Pancreas (tissue), 10 donors: ENCODE results near the gene FHIT. TPM values are rescaled to one million over a fixed set of nuclear protein-coding genes. Genes with fewer than 3 reads are reported as not detected.

ENCODE experiments used
- ATAC-seq, 4 donors: fragments of 200-7000 bp; cut with Tn5 transposase; one replicate each; pipeline versions ENCODE4 v1.8.0 to v1.9.1; 2020; ENCODE audit warnings: mild to moderate bottlenecking in 4 of 4, moderate library complexity in 4 of 4
- DNase-seq, 6 donors: peaks; one replicate each; pipeline ENCODE4 v3.0.0-alpha.2; 2020
- FAIRE-seq: peaks from 2 replicates; lab custom pipeline; 2012; peaks lifted over from hg19 to GRCh38; lab: Jason Lieb, UNC
- H3K27ac ChIP-seq, 4 donors: fragments of 200-600 bp; sonication (generic); 1 replicate in 3 of 4; 2 replicates in 1 of 4; pipeline versions ENCODE4 v1.5.0 to v1.8.0; 2020
- H3K27me3 ChIP-seq, 4 donors: fragments of 200-600 bp; one replicate each; pipeline ENCODE4 v1.8.0; 2021
- H3K36me3 ChIP-seq, 3 donors: fragments of 200-600 bp; sonication (generic) in 1 of 3; one replicate each; pipeline versions ENCODE4 v1.5.0 to v1.8.0; 2020 to 2021
- H3K4me1 ChIP-seq, 3 donors: fragments of 200-600 bp; one replicate each; pipeline ENCODE4 v1.8.0; 2021
- H3K4me3 ChIP-seq, 4 donors: fragments of 200-600 bp; sonication (generic) in 2 of 4; one replicate each; pipeline versions ENCODE4 v1.5.0 to v1.8.0; 2020 to 2021
- H3K9me3 ChIP-seq, 4 donors: fragments of 200-600 bp; one replicate each; pipeline ENCODE4 v1.8.0; 2021
- WGBS, 2 donors: extraction: QIAGEN DNeasy Blood & Tissue Kit; methylation state at CpG; one replicate each; pipeline ENCODE4 v1.1.7; 2013; 5-methylcytosine and 5-hydroxymethylcytosine counted together
- intact Hi-C, 3 donors: fragments of 100-400 bp; cut with DNase I; formaldehyde crosslinking; loops; one replicate each; pipeline versions ENCODE4 v1.11.1 to v1.14.2; 2022
- polyA plus RNA-seq, 2 donors: library from polyadenylated mRNA; stranded (reverse); fragments of 200-250 nt; gene quantifications; one replicate each; pipeline ENCODE4 v1.2.3, GENCODE V29; 2013
- total RNA-seq, 6 donors: library from RNA; stranded (reverse); fragmentation: NEBNext Ultra II Directional in 4 of 6; extraction: Animal tissue kit (Norgen Biotek cat#: 25700) in 4 of 6; gene quantifications; one replicate each; pipeline versions ENCODE4 v1.2.1 to v1.2.4, GENCODE V29; 2021 to 2023
- TF ChIP-seq, protein P1 (sequence below), 4 donors: fragments of 200-600 bp; sonication (generic) in 3 of 4; IDR thresholded peaks; one replicate each; pipeline versions ENCODE4 v1.5.0 to v1.8.0; 2021; ENCODE audit warnings: antibody characterized with exemption in 4 of 4
- donor health status: healthy with polysubstance abuse.
- donor health status: DM: no; HTN: no; CAD: no; lungs with moderate emphysema.
- donor health status: DM: no; HTN: no; CAD: no.
- donor health status: control.
- donor health status: control.
- donor health status: Bipolar disorder and iron deficiency.
- donor health status: DM: yes; HTN: yes; CAD: no.
- donor health status: DM: no; HTN: no; CAD: no.
- donor health status: DM: no; HTN: no; CAD: no.
- donor health status: DM: yes; HTN: yes; CAD: no.

FHIT gene
- total and polyA plus RNA-seq, 8 donors, result 4.8 to 15.7 (median 8.0) TPM

DNA sequence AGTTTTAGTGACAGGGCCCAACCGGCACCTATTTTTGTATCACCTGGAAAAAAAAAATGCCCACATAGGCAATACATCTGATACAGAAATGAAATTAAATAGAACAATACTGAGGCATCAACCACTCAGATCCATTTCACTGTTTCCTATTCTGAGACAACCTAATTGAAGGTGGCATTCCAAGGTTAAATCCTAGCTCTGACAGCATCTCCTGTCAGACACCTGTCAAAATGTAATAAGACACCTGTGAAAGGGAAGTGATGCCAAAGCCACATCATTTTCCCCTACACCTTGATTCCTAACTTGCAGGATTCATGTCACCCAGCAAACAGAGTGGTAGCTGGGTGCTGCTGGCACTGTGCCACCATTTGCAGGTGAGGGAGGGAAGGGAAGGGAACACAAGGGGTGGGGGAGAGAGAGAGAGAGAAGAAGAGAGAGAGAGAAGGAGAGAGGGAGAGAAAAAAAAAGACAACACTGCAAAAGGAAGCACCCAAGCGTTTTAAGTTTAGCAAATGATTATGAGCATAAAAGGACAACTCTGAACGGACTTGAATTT lies 1156.8 kb downstream of the FHIT start:
- Histone ChIP-seq H3K27me3 (no peaks in the 10 kb centered on the region), H3K36me3 (no peaks in the 10 kb centered on the region), H3K4me1 (no peaks in the 10 kb centered on the region), H3K4me3 (no peak overlapping the region), H3K27ac (no peak overlapping the region), H3K9me3 (no peaks in the 10 kb centered on the region)
- ATAC-seq (no peak), FAIRE-seq (no peak), DNase-seq (peak in 2 of 6 donors; percentile 29 to 31)
- 72 to 86% methylated on average over 3 of the region's 3 CpGs for WGBS, 2 donors
- TF ChIP-seq, protein P1, sequence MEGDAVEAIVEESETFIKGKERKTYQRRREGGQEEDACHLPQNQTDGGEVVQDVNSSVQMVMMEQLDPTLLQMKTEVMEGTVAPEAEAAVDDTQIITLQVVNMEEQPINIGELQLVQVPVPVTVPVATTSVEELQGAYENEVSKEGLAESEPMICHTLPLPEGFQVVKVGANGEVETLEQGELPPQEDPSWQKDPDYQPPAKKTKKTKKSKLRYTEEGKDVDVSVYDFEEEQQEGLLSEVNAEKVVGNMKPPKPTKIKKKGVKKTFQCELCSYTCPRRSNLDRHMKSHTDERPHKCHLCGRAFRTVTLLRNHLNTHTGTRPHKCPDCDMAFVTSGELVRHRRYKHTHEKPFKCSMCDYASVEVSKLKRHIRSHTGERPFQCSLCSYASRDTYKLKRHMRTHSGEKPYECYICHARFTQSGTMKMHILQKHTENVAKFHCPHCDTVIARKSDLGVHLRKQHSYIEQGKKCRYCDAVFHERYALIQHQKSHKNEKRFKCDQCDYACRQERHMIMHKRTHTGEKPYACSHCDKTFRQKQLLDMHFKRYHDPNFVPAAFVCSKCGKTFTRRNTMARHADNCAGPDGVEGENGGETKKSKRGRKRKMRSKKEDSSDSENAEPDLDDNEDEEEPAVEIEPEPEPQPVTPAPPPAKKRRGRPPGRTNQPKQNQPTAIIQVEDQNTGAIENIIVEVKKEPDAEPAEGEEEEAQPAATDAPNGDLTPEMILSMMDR (IDR thresholded peaks at IDR 0.05), result no peak
- intact Hi-C loops, result no loop called here

DNA sequence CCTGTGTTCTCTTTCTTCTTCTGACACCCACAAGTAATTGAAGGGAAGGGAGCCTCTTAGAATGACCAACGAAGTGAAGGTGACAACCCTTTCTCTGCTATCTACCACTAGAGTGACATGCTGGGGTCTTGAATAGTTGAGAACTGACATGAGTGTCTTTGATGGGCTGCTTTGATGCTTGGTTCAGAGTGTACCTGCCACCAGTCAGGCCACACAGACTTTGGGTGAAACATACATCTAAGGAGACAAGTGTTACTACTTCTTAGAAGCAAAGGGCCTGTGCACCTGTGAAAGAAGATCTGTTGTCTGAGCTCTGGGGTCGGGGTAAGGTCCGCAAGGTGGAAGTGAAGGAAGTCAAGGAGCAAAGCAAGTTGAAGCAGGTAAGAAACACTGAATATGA lies 1160.7 kb downstream of the FHIT start:
- H3K36me3 ChIP-seq, result no peaks in the 10 kb centered on the region
- ATAC-seq (no peak), FAIRE-seq (no peak), DNase-seq (no peak)
- TF ChIP-seq, protein P1 (IDR thresholded peaks at IDR 0.05), result no peak
- intact Hi-C loops, result no loop called here
- 88 to 95% methylated on average over 3 of the region's 3 CpGs for WGBS, 2 donors
- no peaks in the 10 kb centered on the region for H3K9me3 ChIP-seq
- H3K4me1 ChIP-seq, result no peaks in the 10 kb centered on the region
- H3K27me3 ChIP-seq, result no peaks in the 10 kb centered on the region
- H3K27ac ChIP-seq, result no peak overlapping the region
- H3K4me3 ChIP-seq, result no peak overlapping the region

DNA sequence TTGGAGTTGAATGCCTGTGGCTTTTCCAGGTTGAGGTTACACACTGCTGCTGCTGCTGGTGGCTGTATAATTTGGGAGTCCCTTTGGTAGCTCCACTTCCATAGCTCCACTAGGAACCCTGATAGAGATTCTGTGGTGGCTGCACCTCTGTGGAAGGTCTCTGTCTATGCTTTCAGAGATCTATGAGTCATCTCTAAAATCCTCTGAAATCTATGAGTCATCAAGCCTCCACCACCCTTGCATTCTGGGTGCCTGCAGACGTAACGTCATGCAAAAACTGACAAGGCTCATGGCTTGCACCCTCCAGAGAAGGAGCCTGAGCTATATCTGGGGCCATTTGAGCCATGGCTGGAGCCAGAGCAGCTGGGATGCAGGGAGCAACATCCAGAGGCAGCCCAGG lies 1164.4 kb downstream of the FHIT start:
- FAIRE-seq, result no peak
- TF ChIP-seq, protein P1 (IDR thresholded peaks at IDR 0.05), result no peak
- 79 to 90% methylated on average over 2 of the region's 2 CpGs for WGBS, 2 donors

DNA sequence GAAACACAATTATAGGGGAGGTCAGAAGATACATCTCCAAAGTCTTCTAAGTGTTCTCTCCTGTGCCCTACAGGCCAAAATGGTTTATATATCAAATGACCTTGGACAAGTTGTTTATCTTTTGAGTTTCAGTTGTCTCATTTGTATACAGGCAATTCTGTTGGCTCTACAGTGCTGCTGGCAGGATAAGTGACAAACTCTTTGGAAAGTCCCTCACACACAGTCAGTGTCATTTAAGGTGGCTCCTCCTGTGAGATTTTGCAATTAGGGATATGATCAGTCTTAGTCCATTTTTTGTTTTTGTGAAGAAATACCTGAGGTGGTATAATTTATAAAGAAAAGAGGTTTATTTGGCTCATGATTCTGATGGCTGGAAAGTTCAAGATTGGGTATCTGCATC lies 1165.6 kb downstream of the FHIT start:
- TF ChIP-seq, protein P1 (IDR thresholded peaks at IDR 0.05), result no peak
- Histone ChIP-seq H3K27me3 (no peaks in the 10 kb centered on the region), H3K27ac (no peak overlapping the region), H3K36me3 (no peaks in the 10 kb centered on the region), H3K9me3 (no peaks in the 10 kb centered on the region), H3K4me1 (no peaks in the 10 kb centered on the region), H3K4me3 (no peak overlapping the region)
- intact Hi-C loops, result no loop called here
- DNase-seq (no peak), ATAC-seq (no peak), FAIRE-seq (no peak)

More for the DNA sequence above, 1164.4 kb downstream of the FHIT start:
- Histone ChIP-seq H3K4me1 (no peaks in the 10 kb centered on the region), H3K9me3 (no peaks in the 10 kb centered on the region), H3K4me3 (no peak overlapping the region), H3K36me3 (no peaks in the 10 kb centered on the region), H3K27ac (no peak overlapping the region), H3K27me3 (no peaks in the 10 kb centered on the region)
- ATAC-seq (no peak), DNase-seq (no peak)
- intact Hi-C loops, result no loop called here

DNA sequence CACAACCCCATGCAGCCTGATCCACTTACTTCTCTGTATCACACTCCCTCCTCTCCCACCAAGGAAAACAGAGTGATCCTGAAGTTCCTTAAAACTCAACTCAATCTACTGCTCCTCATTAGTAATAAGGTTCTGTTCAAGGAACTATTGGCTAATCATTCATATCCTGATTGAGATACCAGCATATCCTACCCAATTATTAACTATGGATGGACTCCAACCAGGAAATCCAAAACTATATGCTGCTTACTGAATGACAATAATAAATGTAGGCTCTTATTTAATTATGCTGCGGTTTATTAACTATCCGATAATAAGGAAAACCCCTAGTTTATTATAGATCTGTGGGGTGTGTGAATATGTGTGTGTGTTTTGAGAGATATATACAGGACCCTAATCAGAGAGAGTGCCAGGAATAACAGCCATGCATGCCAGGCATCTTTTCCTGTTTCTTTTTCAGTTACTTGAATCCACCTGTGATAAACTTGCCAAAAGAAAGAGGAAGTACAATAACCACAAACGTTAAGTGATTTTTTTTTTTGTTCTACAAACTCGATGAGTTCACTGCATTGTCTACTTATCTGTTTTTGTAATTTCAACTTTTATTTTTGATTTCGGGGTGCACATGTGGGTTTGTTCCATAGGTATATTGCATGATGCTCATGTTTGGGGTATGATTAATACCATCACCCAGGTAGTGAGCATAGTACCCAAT lies 1169.7 kb downstream of the FHIT start:
- intact Hi-C loops, result no loop called here
- no peak overlapping the region for H3K27ac ChIP-seq

More for the DNA sequence above, 1169.7 kb downstream of the FHIT start:
- TF ChIP-seq, protein P1 (IDR thresholded peaks at IDR 0.05), result no peak
- DNase-seq (no peak), FAIRE-seq (no peak), ATAC-seq (peak in 3 of 4 donors; percentile 39 to 77 (median 56))
- Histone ChIP-seq H3K27me3 (no peaks in the 10 kb centered on the region), H3K36me3 (no peaks in the 10 kb centered on the region), H3K9me3 (no peaks in the 10 kb centered on the region), H3K4me3 (no peak overlapping the region), H3K4me1 (no peaks in the 10 kb centered on the region)
- WGBS, 2 donors, result 60 to 63% methylated on average over 5 of the region's 5 CpGs
